ENCODE data around the gene NECAP2.

NECAP2 gene

GRCh38 chr1:16440470-16441281 lies at the start of gene NECAP2:
NECAP2 (plus strand) TSS chr1:16440724; CDS start chr1:16440762, 38 bp downstream.
- DNase-seq, result peak; percentile 82

- DNase-seq, result no peak
These were observed 49.1 kb upstream of the NECAP2 start for GRCh38 chr1:16391411-16391810.

GRCh38 chr1:16392740-16393569 lies 47.6 kb upstream of the NECAP2 start:
- no peak for DNase-seq

- DNase-seq, result no peak
These were observed 46.7 kb upstream of the NECAP2 start for GRCh38 chr1:16393570-16394521.

GRCh38 chr1:16394977-16395376 lies 45.5 kb upstream of the NECAP2 start:
- no peak for DNase-seq

- peak; percentile 6 for DNase-seq
These were observed 43.9 kb upstream of the NECAP2 start for GRCh38 chr1:16396591-16396990.

- no peak for DNase-seq
These were observed 43.4 kb upstream of the NECAP2 start for GRCh38 chr1:16397120-16397519.

- no peak for DNase-seq
These were observed 42.1 kb upstream of the NECAP2 start for GRCh38 chr1:16398371-16398953.

- DNase-seq, result no peak
These were observed 37.8 kb upstream of the NECAP2 start for GRCh38 chr1:16402742-16403141.

GRCh38 chr1:16405441-16405840 lies 35.1 kb upstream of the NECAP2 start:
- no peak for DNase-seq

- DNase-seq, result no peak
These were observed 33.7 kb upstream of the NECAP2 start for GRCh38 chr1:16406868-16407267.

GRCh38 chr1:16409536-16410152 lies 30.9 kb upstream of the NECAP2 start:
- no peak for DNase-seq

- no peak for DNase-seq
These were observed 29.7 kb upstream of the NECAP2 start for GRCh38 chr1:16410803-16411202.

- DNase-seq, result no peak
These were observed 27.3 kb upstream of the NECAP2 start for GRCh38 chr1:16413191-16413590.

- DNase-seq, result no peak
These were observed 21.6 kb upstream of the NECAP2 start for GRCh38 chr1:16418823-16419425.

- DNase-seq, result no peak
These were observed 20.0 kb upstream of the NECAP2 start for GRCh38 chr1:16420424-16421118.

- no peak for DNase-seq
These were observed 19.3 kb upstream of the NECAP2 start for GRCh38 chr1:16421201-16421600.

- no peak for DNase-seq
These were observed 18.5 kb upstream of the NECAP2 start for GRCh38 chr1:16422041-16422440.

GRCh38 chr1:16425125-16426025 lies 15.1 kb upstream of the NECAP2 start:
- no peak for DNase-seq

GRCh38 chr1:16430606-16431005 lies 9.9 kb upstream of the NECAP2 start:
- no peak for DNase-seq

All from SHP77 treated with DMSO at 0.1 percent for 48 hours (cell line).